IMR-90 (cell line): ENCODE data around the gene CAP2. TPM values are rescaled to one million over a fixed set of nuclear protein-coding genes. Genes with fewer than 3 reads are reported as not detected.

ENCODE experiments used
- ATAC-seq: fragments of 200-7000 bp; cut with Tn5 transposase; 2 replicates; pipeline ENCODE4 v1.9.1; 2020; ENCODE audit warnings: low read depth, mild to moderate bottlenecking, moderate library complexity
- BruUV-seq: library from RNA; stranded (reverse); fragments of 400-500 nt; replicated peaks from 2 replicates; lab custom pipeline; 2021; lab: Mats Ljungman, UMichigan
- CTCF ChIA-PET: fragments of 300-600 bp; formaldehyde crosslinking; extraction: SDS; loops from one replicate; lab custom pipeline; 2021; ENCODE audit warnings: antibody characterized with exemption; lab: Yijun Ruan, JAX
- POLR2A ChIA-PET: fragments of 300-600 bp; sonication (Branson Sonifier 250); formaldehyde crosslinking; loops from one replicate; lab custom pipeline; 2022; ENCODE audit warnings: antibody characterized with exemption; ENCODE audit not compliant: unreplicated experiment; lab: Charles Lee
- DNase-seq: peaks from one replicate; pipeline ENCODE4 v3.0.0; 2013
- H2AFZ ChIP-seq: replicated peaks from 2 replicates; pipeline ENCODE3; 2013; ENCODE audit warnings: low read length, mild to moderate bottlenecking; ENCODE audit not compliant: poor library complexity
- H2AK5ac ChIP-seq: 2 replicates; pipeline ENCODE4 v1.6.1; 2013; ENCODE audit warnings: low read depth, low read length, inconsistent platforms
- H2AK9ac ChIP-seq: replicated peaks from 2 replicates; pipeline ENCODE3; 2013; ENCODE audit warnings: mild to moderate bottlenecking, low read depth, low read length, moderate library complexity; ENCODE audit not compliant: poor library complexity
- H2BK120ac ChIP-seq: 2 replicates; pipeline ENCODE4 v1.6.1; 2013; ENCODE audit warnings: low read depth, low read length, inconsistent platforms
- H2BK15ac ChIP-seq: 3 replicates; pipeline ENCODE4 v1.6.1; 2013; ENCODE audit warnings: low read depth, low read length, inconsistent platforms
- H2BK20ac ChIP-seq: 2 replicates; pipeline ENCODE4 v1.6.1; 2013; ENCODE audit warnings: low read depth, mild to moderate bottlenecking, inconsistent platforms, low read length, moderate library complexity
- H2BK5ac ChIP-seq: 2 replicates; pipeline ENCODE4 v1.6.1; 2013; ENCODE audit warnings: mild to moderate bottlenecking, low read depth, low read length, inconsistent platforms; ENCODE audit not compliant: poor library complexity, severe bottlenecking
- H3K14ac ChIP-seq: replicated peaks from 2 replicates; pipeline ENCODE4 v1.6.1; 2013; ENCODE audit warnings: low read depth, low read length, inconsistent platforms
- H3K18ac ChIP-seq: 2 replicates; pipeline ENCODE4 v1.6.1; 2013; ENCODE audit warnings: low read depth, low read length, control low read depth
- H3K23ac ChIP-seq: 2 replicates; pipeline ENCODE4 v1.6.1; 2013; ENCODE audit warnings: low read depth, low read length, inconsistent platforms
- H3K27ac ChIP-seq: 2 replicates; pipeline ENCODE4 v1.5.1; 2013; ENCODE audit warnings: mild to moderate bottlenecking, control low read depth, low read length; ENCODE audit not compliant: insufficient read depth
- H3K27me3 ChIP-seq: 2 replicates; pipeline ENCODE4 v1.6.1; 2013; ENCODE audit warnings: low read length; ENCODE audit not compliant: control insufficient read depth, insufficient read depth
- H3K36me3 ChIP-seq: 2 replicates; pipeline ENCODE4 v1.6.1; 2013; ENCODE audit warnings: low read length, mixed read lengths; ENCODE audit not compliant: control insufficient read depth, insufficient read depth
- H3K4ac ChIP-seq: 2 replicates; pipeline ENCODE4 v1.6.1; 2013; ENCODE audit warnings: low read depth, low read length, inconsistent platforms
- H3K4me1 ChIP-seq: 2 replicates; pipeline ENCODE4 v1.6.1; 2013; ENCODE audit warnings: low read length, mixed read lengths; ENCODE audit not compliant: control insufficient read depth, insufficient read depth
- H3K4me2 ChIP-seq: 2 replicates; pipeline ENCODE4 v1.6.1; 2013; ENCODE audit warnings: low read depth, mild to moderate bottlenecking, control low read depth, low read length, moderate library complexity
- H3K4me3 ChIP-seq: 2 replicates; pipeline ENCODE4 v1.5.1; 2013; ENCODE audit warnings: low read depth, mild to moderate bottlenecking, control low read depth, low read length, moderate library complexity; ENCODE audit not compliant: insufficient read depth
- H3K56ac ChIP-seq: 2 replicates; pipeline ENCODE4 v1.6.1; 2013; ENCODE audit warnings: low read length, inconsistent platforms; ENCODE audit not compliant: insufficient read depth; ENCODE audit errors: extremely low read depth
- H3K79me1 ChIP-seq, 2 experiments: 2 replicates each; pipeline ENCODE4 v1.6.1; 2013; ENCODE audit warnings: low read length in 2 of 2, inconsistent platforms in 1 of 2, low read depth in 1 of 2
- H3K9ac ChIP-seq: 2 replicates; pipeline ENCODE4 v1.6.1; 2013; ENCODE audit warnings: low read depth, low read length, control low read depth
- H3K9me1 ChIP-seq: 2 replicates; pipeline ENCODE4 v1.6.1; 2013; ENCODE audit warnings: low read length, inconsistent platforms; ENCODE audit not compliant: insufficient read depth
- H3K9me3 ChIP-seq: 2 replicates; pipeline ENCODE4 v1.6.1; 2013; ENCODE audit warnings: low read length; ENCODE audit not compliant: control insufficient read depth, insufficient read depth
- H4K20me1 ChIP-seq: 2 replicates; pipeline ENCODE4 v1.6.1; 2013; ENCODE audit warnings: low read length, inconsistent platforms; ENCODE audit not compliant: insufficient read depth
- H4K5ac ChIP-seq: 2 replicates; pipeline ENCODE4 v1.6.1; 2013; ENCODE audit warnings: mild to moderate bottlenecking, low read depth, low read length, control low read depth
- H4K8ac ChIP-seq, 2 experiments: 2 replicates each; pipeline ENCODE4 v1.6.1; 2013; ENCODE audit warnings: low read depth in 2 of 2, low read length in 2 of 2, control low read depth in 1 of 2, inconsistent platforms in 1 of 2
- H4K91ac ChIP-seq: 2 replicates; pipeline ENCODE4 v1.6.1; 2013; ENCODE audit warnings: low read depth, low read length, inconsistent platforms; ENCODE audit not compliant: insufficient read depth
- MAFK ChIP-seq: IDR thresholded peaks from 2 replicates; pipeline ENCODE4 v1.6.1; 2012; ENCODE audit warnings: low read depth, low read length, improper control_type of control experiment
- WGBS, 2 experiments: methylation state at CpG; one replicate each; pipeline versions ENCODE4 v1.1.5 to v1.1.7; 2013; ENCODE audit warnings: missing lambda C conversion rate in 2 of 2; ENCODE audit not compliant: insufficient read length in 1 of 2; ENCODE audit errors: extremely low coverage in 2 of 2; 5-methylcytosine and 5-hydroxymethylcytosine counted together
- dilution Hi-C: fragments of 300-500 bp; cut with HindIII; formaldehyde crosslinking; loops from one replicate; pipeline ENCODE4 v1.14.3; 2018; ENCODE audit warnings: low sequenced_read_pairs; ENCODE audit not compliant: unreplicated experiment
- in situ Hi-C: fragments of 300-500 bp; cut with MboI; formaldehyde crosslinking; loops from 3 replicates; pipeline ENCODE4 v1.14.3; 2019; ENCODE audit warnings: low sequenced_read_pairs, inconsistent platforms, mixed read lengths
- intact Hi-C: fragments of 100-400 bp; cut with micrococcal nuclease; formaldehyde crosslinking; loops from 2 replicates; pipeline ENCODE4 v1.10.0; 2022
- polyA plus RNA-seq, 3 experiments: library from polyadenylated mRNA; depleted of rRNA; stranded (reverse); fragments of >200 nt; gene quantifications; 2 replicates each; pipeline ENCODE4 v1.2.3, GENCODE V29; 2012; ENCODE audit warnings: low replicate concordance in 1 of 3
- total RNA-seq: library from RNA; depleted of rRNA; stranded (reverse); fragments of >200 nt; gene quantifications from 2 replicates; pipeline ENCODE4 v1.2.3, GENCODE V29; 2012

CAP2 gene
- total and polyA plus RNA-seq, 2 of the 4 experiments (the other 2 are of a cell fraction), result 14.5 to 27.5 TPM

GRCh38 chr6:17530321-17530835, 137.0 kb downstream of the CAP2 start:
- H3K4me2 ChIP-seq, result no peak overlapping the region
- POLR2A ChIA-PET, result no interaction called here
- no peak for DNase-seq

More at GRCh38 chr6:17530321-17530835, 137.0 kb downstream of the CAP2 start:
- H3K4me3 ChIP-seq, result no peak overlapping the region
- dilution Hi-C loops (no loop called here), intact Hi-C loops (no loop called here), in situ Hi-C loops (no loop called here)
- no peak overlapping the region for H3K56ac ChIP-seq
- H4K8ac ChIP-seq, result no peak overlapping the region
- BruUV-seq, result no TSS peak
- no peak overlapping the region for H4K5ac ChIP-seq
- H3K9ac ChIP-seq, result no peak overlapping the region
- H2BK15ac ChIP-seq, result no peak overlapping the region
- H2AK9ac ChIP-seq, result no peak overlapping the region
- no peak overlapping the region for H3K18ac ChIP-seq
- no peaks in the 10 kb centered on the region for H3K27me3 ChIP-seq
- WGBS, 2 experiments, result no CpG with 5 or more reads among the region's 3 CpGs
- H2BK5ac ChIP-seq, result no peak overlapping the region
- TF ChIP-seq MAFK, result no peak
- peaks cover 4% of the 10 kb centered on the region; the same call in 1 of the 2 replicates for H3K36me3 ChIP-seq
- CTCF ChIA-PET, result interaction anchor here (0.6 kb wide), 1 partner anchor 1059 kb away, joined by 3 read pairs; no protein-coding TSS in a partner anchor
- H3K4ac ChIP-seq, result no peak overlapping the region
- no peak overlapping the region for H4K91ac ChIP-seq
- H2AK5ac ChIP-seq, result no peak overlapping the region
- no peak for ATAC-seq
- H2AFZ ChIP-seq, result no peak overlapping the region
- H3K27ac ChIP-seq, result no peak overlapping the region
- no peaks in the 10 kb centered on the region; a peak in 1 of 4 replicates for H3K79me1 ChIP-seq
- no peaks in the 10 kb centered on the region for H3K9me3 ChIP-seq
- no peak overlapping the region for H2BK20ac ChIP-seq
- H4K20me1 ChIP-seq, result no peaks in the 10 kb centered on the region
- no peak overlapping the region for H3K14ac ChIP-seq
- H2BK120ac ChIP-seq, result no peak overlapping the region
- H3K9me1 ChIP-seq, result no peaks in the 10 kb centered on the region
- H3K4me1 ChIP-seq, result no peaks in the 10 kb centered on the region
- no peak overlapping the region for H3K23ac ChIP-seq
